ENCODE data around the gene NCF4.

Gene NCF4

DNA sequence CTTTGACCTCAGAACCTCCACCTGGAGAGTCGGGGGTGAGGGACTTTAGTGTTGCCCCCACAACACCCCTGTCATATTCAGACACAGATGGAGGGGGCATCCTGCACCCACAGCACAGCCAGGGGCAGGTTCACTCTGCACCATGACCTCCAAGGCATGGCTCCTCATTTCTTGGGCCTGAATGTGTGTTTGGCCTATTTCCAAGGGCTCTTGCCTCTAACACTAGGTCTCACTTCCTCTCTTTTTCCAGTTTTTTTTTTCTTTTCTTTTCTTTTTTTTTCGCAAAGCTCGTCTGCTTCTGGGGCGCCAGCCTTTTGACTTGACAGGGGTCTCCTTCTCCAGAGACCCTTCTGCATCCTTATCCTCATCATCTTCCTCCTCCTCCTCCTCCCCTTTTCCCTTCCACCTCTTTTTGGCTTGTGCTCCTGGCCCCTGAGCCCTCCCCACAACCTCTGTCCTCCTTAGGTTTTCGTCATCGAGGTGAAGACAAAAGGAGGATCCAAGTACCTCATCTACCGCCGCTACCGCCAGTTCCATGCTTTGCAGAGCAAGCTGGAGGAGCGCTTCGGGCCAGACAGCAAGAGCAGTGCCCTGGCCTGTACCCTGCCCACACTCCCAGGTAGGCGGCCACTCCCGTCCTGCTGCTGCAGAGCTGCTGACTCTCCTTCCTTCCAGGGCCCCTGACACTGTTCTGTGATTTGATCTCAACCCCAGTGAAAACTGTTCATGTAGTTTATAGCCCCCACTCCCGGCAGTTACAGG, 3.8 kb downstream of the NCF4 start:
- DNase-seq: no peak
- Mint-ChIP-seq H3K27ac (no peak overlapping the region), H3K27me3 (no peaks in the 10 kb centered on the region), H3K4me3 (no peak overlapping the region), H3K4me1 (peaks cover 29% of the 10 kb centered on the region), H3K36me3 (no peaks in the 10 kb centered on the region), H3K9me3 (no peaks in the 10 kb centered on the region)
- CTCF ChIA-PET: interaction anchor here (2.1 kb wide), 1 partner anchor 8 kb away, joined by 6 read pairs; no protein-coding TSS in a partner anchor

- CTCF ChIA-PET: interaction anchor here (2.1 kb wide), 1 partner anchor 8 kb away, joined by 6 read pairs; no protein-coding TSS in a partner anchor
- Mint-ChIP-seq H3K9me3 (no peaks in the 10 kb centered on the region), H3K4me3 (no peak overlapping the region), H3K36me3 (no peaks in the 10 kb centered on the region), H3K4me1 (peaks cover 22% of the 10 kb centered on the region), H3K27me3 (no peaks in the 10 kb centered on the region), H3K27ac (no peak overlapping the region)
- DNase-seq: no peak
These were observed 4.5 kb downstream of the NCF4 start for GRCh38 chr22:36865346-36865745.

DNA sequence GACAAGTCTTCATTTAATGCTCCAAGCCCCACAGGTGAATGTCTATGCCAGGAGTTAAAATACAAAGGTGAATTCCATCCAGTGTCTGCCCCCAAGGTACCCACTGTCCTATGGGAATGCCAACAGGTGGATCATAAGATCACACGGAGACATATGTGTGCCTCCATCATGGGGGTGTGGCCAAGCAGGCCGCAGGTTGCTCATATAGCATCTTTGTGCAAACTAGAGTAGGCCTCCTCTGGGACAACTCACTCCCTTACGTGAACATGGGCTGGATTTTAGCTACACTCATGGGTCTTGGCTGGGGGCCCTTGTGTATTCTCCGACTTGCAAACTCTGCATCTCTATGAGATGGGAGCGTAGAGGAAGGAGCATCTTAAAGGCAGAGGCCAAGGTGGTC, 6.9 kb downstream of the NCF4 start:
- peaks cover 8% of the 10 kb centered on the region for H3K27me3 Mint-ChIP-seq
- H3K4me3 Mint-ChIP-seq: no peak overlapping the region
- CTCF ChIA-PET: interaction anchor here (0.7 to 1.3 kb wide), 2 partner anchors 14 to 110 kb away, joined by 3 to 4 read pairs; no protein-coding TSS in a partner anchor
- no peaks in the 10 kb centered on the region for H3K9me3 Mint-ChIP-seq
- H3K36me3 Mint-ChIP-seq: peaks cover 3% of the 10 kb centered on the region
- DNase-seq: no peak
- H3K4me1 Mint-ChIP-seq: no peaks in the 10 kb centered on the region
- H3K27ac Mint-ChIP-seq: no peak overlapping the region

- peaks cover 11% of the 10 kb centered on the region for H3K27me3 Mint-ChIP-seq
- no peaks in the 10 kb centered on the region for H3K9me3 Mint-ChIP-seq
- no peak overlapping the region for H3K4me3 Mint-ChIP-seq
- peaks cover 7% of the 10 kb centered on the region for H3K4me1 Mint-ChIP-seq
- no peak overlapping the region for H3K27ac Mint-ChIP-seq
- H3K36me3 Mint-ChIP-seq: peaks cover 3% of the 10 kb centered on the region
- no peak for DNase-seq
- CTCF ChIA-PET: interaction anchor here (0.7 to 1.1 kb wide), 2 partner anchors 9 to 15 kb away, joined by 3 read pairs; no protein-coding TSS in a partner anchor
These were observed 7.9 kb downstream of the NCF4 start for GRCh38 chr22:36868546-36869181.

DNA sequence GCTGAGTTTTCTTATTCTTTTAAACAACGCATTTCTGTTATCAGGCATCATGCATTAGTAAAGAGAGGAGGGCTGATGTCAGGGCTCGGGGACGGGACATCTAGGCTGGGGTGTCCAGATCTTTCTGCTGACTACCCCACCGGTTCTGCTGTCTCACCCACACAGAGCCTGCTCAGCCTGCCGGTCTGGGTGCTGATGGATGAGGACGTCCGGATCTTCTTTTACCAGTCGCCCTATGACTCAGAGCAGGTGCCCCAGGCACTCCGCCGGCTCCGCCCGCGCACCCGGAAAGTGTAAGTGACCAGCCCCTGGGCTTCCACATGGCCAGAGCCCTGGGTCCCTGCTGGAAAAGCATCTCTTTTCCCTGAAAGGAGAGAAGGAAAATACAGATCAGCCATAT, 9.4 kb downstream of the NCF4 start:
- Mint-ChIP-seq H3K36me3 (peaks cover 3% of the 10 kb centered on the region), H3K27ac (no peak overlapping the region), H3K27me3 (peaks cover 11% of the 10 kb centered on the region), H3K4me3 (no peak overlapping the region), H3K9me3 (no peaks in the 10 kb centered on the region), H3K4me1 (peaks cover 12% of the 10 kb centered on the region)
- CTCF ChIA-PET: interaction anchor here (1.8 kb wide), 1 partner anchor 14 kb away, joined by 4 read pairs; no protein-coding TSS in a partner anchor
- no peak for DNase-seq

- H3K27ac Mint-ChIP-seq: no peak overlapping the region
- H3K4me1 Mint-ChIP-seq: peaks cover 12% of the 10 kb centered on the region
- peaks cover 11% of the 10 kb centered on the region for H3K27me3 Mint-ChIP-seq
- no peak for DNase-seq
- no peaks in the 10 kb centered on the region for H3K9me3 Mint-ChIP-seq
- no peak overlapping the region for H3K4me3 Mint-ChIP-seq
- H3K36me3 Mint-ChIP-seq: peaks cover 3% of the 10 kb centered on the region
- CTCF ChIA-PET: interaction anchor here (0.7 kb wide), 1 partner anchor 16 kb away, joined by 3 read pairs; no protein-coding TSS in a partner anchor
These were observed 10.9 kb downstream of the NCF4 start for GRCh38 chr22:36871669-36872081.

- Mint-ChIP-seq H3K4me3 (no peak overlapping the region), H3K9me3 (no peaks in the 10 kb centered on the region), H3K36me3 (peaks cover 3% of the 10 kb centered on the region), H3K27ac (peak overlapping the region; percentile 76), H3K4me1 (peaks cover 12% of the 10 kb centered on the region), H3K27me3 (peaks cover 11% of the 10 kb centered on the region)
- no peak for DNase-seq
- CTCF ChIA-PET: interaction anchor here (0.7 kb wide), 1 partner anchor 16 kb away, joined by 3 read pairs; no protein-coding TSS in a partner anchor
These were observed 11.3 kb downstream of the NCF4 start for GRCh38 chr22:36872084-36872483.

GRCh38 chr22:36872866-36873498, 12.2 kb downstream of the NCF4 start:
- no peak for DNase-seq
- peaks cover 11% of the 10 kb centered on the region for H3K27me3 Mint-ChIP-seq
- H3K36me3 Mint-ChIP-seq: peaks cover 5% of the 10 kb centered on the region
- H3K4me3 Mint-ChIP-seq: no peak overlapping the region
- H3K9me3 Mint-ChIP-seq: no peaks in the 10 kb centered on the region
- peaks cover 12% of the 10 kb centered on the region for H3K4me1 Mint-ChIP-seq
- CTCF ChIA-PET: interaction anchor here (0.6 to 1.8 kb wide), 4 partner anchors 12 to 104 kb away, joined by 3 to 10 read pairs (median 4); partner anchors contain the start of gene NCF4
- H3K27ac Mint-ChIP-seq: peak overlapping the region; percentile 71

DNA sequence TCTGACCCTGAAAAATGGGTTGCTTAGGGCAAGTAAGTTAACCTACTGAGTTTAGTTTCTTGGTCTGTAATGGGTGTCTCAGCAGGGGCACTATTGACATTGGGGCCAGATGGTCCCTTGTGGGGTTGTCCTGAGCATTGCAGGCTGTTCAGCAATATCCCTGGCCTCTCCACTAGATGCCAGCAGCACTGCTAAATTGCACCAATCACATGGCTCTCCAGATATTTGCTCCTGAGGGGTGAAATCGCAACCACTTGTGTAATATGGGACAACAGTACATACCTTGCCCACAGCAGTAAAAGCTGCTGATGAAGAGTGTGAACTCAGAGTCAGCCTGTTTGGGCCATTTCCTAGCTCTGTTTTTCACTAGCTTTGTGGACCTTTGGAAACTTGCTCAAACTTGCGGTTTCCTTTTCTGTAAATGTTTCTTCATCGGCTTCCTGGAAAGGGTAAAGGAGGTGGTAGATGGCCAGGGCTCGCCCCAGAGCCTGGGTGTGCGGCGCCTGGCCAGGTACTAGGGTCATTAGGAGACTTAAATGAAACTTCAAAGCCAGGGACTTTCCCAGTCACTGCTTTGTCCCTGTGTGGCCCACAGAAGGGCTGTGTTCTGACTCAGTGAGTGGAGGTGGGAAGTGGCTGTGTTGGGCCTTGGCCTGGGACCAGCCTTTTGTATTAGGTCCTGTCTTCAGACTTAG, 13.0 kb downstream of the NCF4 start:
- H3K36me3 Mint-ChIP-seq: peaks cover 5% of the 10 kb centered on the region
- no peaks in the 10 kb centered on the region for H3K9me3 Mint-ChIP-seq
- H3K27ac Mint-ChIP-seq: peak overlapping the region; percentile 71
- CTCF ChIA-PET: interaction anchor here (0.6 to 2.1 kb wide), 7 partner anchors 12 to 171 kb away, joined by 3 to 10 read pairs (median 4); partner anchors contain the start of gene NCF4
- peaks cover 11% of the 10 kb centered on the region for H3K27me3 Mint-ChIP-seq
- no peak overlapping the region for H3K4me3 Mint-ChIP-seq
- no peak for DNase-seq
- H3K4me1 Mint-ChIP-seq: peaks cover 12% of the 10 kb centered on the region

- H3K4me1 Mint-ChIP-seq: peaks cover 12% of the 10 kb centered on the region
- H3K36me3 Mint-ChIP-seq: peaks cover 5% of the 10 kb centered on the region
- no peak overlapping the region for H3K4me3 Mint-ChIP-seq
- CTCF ChIA-PET: interaction anchor here (0.6 to 2.1 kb wide), 6 partner anchors 13 to 170 kb away, joined by 3 to 10 read pairs (median 4); partner anchors contain the start of gene NCF4
- peaks cover 11% of the 10 kb centered on the region for H3K27me3 Mint-ChIP-seq
- no peak for DNase-seq
- H3K9me3 Mint-ChIP-seq: peaks cover 3% of the 10 kb centered on the region
- H3K27ac Mint-ChIP-seq: peak overlapping the region; percentile 24
These were observed 13.5 kb downstream of the NCF4 start for GRCh38 chr22:36874309-36874696.

GRCh38 chr22:36874736-36875135, 13.9 kb downstream of the NCF4 start:
- Mint-ChIP-seq H3K9me3 (peaks cover 6% of the 10 kb centered on the region), H3K27me3 (peaks cover 11% of the 10 kb centered on the region), H3K4me1 (peaks cover 12% of the 10 kb centered on the region), H3K36me3 (peaks cover 5% of the 10 kb centered on the region), H3K4me3 (no peak overlapping the region), H3K27ac (no peak overlapping the region)
- CTCF ChIA-PET: interaction anchor here (1.5 to 2.1 kb wide), 3 partner anchors 21 to 170 kb away, joined by 5 to 10 read pairs (median 6); no protein-coding TSS in a partner anchor
- DNase-seq: no peak

- peaks cover 6% of the 10 kb centered on the region for H3K36me3 Mint-ChIP-seq
- DNase-seq: no peak
- no peak overlapping the region for H3K27ac Mint-ChIP-seq
- peaks cover 9% of the 10 kb centered on the region for H3K27me3 Mint-ChIP-seq
- H3K4me3 Mint-ChIP-seq: no peak overlapping the region
- CTCF ChIA-PET: interaction anchor here (2.1 kb wide), 1 partner anchor 22 kb away, joined by 6 read pairs; no protein-coding TSS in a partner anchor
- H3K4me1 Mint-ChIP-seq: peaks cover 12% of the 10 kb centered on the region
- peaks cover 13% of the 10 kb centered on the region for H3K9me3 Mint-ChIP-seq
These were observed 14.9 kb downstream of the NCF4 start for GRCh38 chr22:36875741-36876140.

DNA sequence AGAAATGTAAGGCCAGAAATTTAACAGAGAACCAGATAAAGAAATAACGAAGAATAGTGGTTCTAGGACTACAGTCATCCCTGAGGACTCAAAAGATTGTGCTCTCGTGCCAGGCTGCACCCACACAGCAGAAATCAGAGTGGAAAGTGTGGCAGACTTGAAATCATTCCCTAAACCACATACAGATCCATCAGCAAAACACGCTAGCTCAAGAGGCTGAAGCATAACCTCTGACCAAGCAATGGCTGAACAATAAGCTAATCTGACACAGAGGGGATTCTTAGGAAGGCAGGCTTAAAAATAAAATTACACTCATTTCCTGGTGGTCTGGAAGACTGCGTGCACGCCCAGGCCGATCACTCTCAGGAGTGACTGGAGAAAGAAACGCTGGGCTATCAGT, 19.0 kb downstream of the NCF4 start:
- H3K27ac Mint-ChIP-seq: no peak overlapping the region
- peaks cover 11% of the 10 kb centered on the region for H3K36me3 Mint-ChIP-seq
- H3K4me1 Mint-ChIP-seq: peaks cover 7% of the 10 kb centered on the region
- peaks cover 40% of the 10 kb centered on the region for H3K9me3 Mint-ChIP-seq
- H3K4me3 Mint-ChIP-seq: no peak overlapping the region
- CTCF ChIA-PET: no interaction called here
- no peak for DNase-seq
- H3K27me3 Mint-ChIP-seq: no peaks in the 10 kb centered on the region
